HCT116 (cell line): Measurements from ENCODE around the gene TMEM40.

Experiments used
- CEBPB ChIP-seq: IDR thresholded peaks from 2 replicates; pipeline ENCODE4 v1.6.1; 2012; ENCODE audit warnings: low read depth
- EGR1 ChIP-seq: IDR thresholded peaks from 2 replicates; pipeline ENCODE4 v1.6.1; 2012; ENCODE audit warnings: low read depth
- SIN3A ChIP-seq: IDR thresholded peaks from 2 replicates; pipeline ENCODE4 v1.6.1; 2012; ENCODE audit warnings: low read depth
- YY1 ChIP-seq: IDR thresholded peaks from 2 replicates; pipeline ENCODE4 v1.6.1; 2011; ENCODE audit warnings: low read length, low read depth, moderate library complexity, mild to moderate bottlenecking; ENCODE audit not compliant: insufficient replicate concordance; ENCODE audit errors: extremely low read depth
- TF ChIP-seq, protein P1 (sequence below), 3 experiments: fragments of 200-600 bp in 1 of 3; sonication (generic) in 1 of 3; IDR thresholded peaks in 2 of 3; conservative IDR thresholded peaks in 1 of 3; 2 replicates each; pipeline ENCODE4 v1.5.1; 2012 to 2017; ENCODE audit warnings: low read depth in 2 of 3, low read length in 2 of 3, antibody characterized with exemption in 1 of 3, borderline replicate concordance in 1 of 3, control low read depth in 1 of 3, mild to moderate bottlenecking in 1 of 3, mixed read lengths in 1 of 3, mixed run types in 1 of 3, moderate library complexity in 1 of 3; ENCODE audit not compliant: insufficient read depth in 1 of 3
- TF ChIP-seq, protein P2 (sequence below): IDR thresholded peaks from 2 replicates; pipeline ENCODE4 v1.6.1; 2012; ENCODE audit warnings: low read depth
- TF ChIP-seq, protein P3 (sequence below): IDR thresholded peaks from 2 replicates; pipeline ENCODE4 v1.6.1; 2012

DNA sequence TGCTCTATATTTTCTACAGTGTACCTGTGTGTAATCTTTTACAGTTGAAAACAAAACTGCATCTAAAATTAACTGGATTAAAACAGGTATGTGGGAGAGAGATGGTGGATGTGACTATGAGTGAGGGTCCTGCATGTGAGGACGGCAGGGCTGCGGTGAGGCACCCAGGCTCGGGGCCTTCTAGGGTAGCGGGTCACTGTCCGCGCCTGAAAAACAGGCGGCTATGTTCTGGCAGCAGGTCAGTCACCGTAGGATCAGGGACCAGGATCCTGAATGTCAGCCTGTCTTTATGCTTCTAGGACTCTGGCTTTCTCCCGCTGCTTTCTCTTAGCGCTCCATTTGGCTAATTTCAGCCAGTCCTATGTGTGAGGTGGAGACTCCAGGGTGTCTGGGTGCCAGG, 12.6 kb downstream of the TMEM40 start:
- TF ChIP-seq YY1 (no peak), EGR1 (no peak), SIN3A (no peak), CEBPB (no peak)
- TF ChIP-seq, protein P1, sequence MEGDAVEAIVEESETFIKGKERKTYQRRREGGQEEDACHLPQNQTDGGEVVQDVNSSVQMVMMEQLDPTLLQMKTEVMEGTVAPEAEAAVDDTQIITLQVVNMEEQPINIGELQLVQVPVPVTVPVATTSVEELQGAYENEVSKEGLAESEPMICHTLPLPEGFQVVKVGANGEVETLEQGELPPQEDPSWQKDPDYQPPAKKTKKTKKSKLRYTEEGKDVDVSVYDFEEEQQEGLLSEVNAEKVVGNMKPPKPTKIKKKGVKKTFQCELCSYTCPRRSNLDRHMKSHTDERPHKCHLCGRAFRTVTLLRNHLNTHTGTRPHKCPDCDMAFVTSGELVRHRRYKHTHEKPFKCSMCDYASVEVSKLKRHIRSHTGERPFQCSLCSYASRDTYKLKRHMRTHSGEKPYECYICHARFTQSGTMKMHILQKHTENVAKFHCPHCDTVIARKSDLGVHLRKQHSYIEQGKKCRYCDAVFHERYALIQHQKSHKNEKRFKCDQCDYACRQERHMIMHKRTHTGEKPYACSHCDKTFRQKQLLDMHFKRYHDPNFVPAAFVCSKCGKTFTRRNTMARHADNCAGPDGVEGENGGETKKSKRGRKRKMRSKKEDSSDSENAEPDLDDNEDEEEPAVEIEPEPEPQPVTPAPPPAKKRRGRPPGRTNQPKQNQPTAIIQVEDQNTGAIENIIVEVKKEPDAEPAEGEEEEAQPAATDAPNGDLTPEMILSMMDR (IDR thresholded peaks at IDR 0.05 in 2 of 3, conservative IDR thresholded peaks at IDR 0.05 in 1 of 3; ENCODE audit: borderline replicate concordance in 1 of 3, insufficient read depth in 1 of 3, low read depth in 2 of 3, low read length in 2 of 3) = no peak
- TF ChIP-seq, protein P2, sequence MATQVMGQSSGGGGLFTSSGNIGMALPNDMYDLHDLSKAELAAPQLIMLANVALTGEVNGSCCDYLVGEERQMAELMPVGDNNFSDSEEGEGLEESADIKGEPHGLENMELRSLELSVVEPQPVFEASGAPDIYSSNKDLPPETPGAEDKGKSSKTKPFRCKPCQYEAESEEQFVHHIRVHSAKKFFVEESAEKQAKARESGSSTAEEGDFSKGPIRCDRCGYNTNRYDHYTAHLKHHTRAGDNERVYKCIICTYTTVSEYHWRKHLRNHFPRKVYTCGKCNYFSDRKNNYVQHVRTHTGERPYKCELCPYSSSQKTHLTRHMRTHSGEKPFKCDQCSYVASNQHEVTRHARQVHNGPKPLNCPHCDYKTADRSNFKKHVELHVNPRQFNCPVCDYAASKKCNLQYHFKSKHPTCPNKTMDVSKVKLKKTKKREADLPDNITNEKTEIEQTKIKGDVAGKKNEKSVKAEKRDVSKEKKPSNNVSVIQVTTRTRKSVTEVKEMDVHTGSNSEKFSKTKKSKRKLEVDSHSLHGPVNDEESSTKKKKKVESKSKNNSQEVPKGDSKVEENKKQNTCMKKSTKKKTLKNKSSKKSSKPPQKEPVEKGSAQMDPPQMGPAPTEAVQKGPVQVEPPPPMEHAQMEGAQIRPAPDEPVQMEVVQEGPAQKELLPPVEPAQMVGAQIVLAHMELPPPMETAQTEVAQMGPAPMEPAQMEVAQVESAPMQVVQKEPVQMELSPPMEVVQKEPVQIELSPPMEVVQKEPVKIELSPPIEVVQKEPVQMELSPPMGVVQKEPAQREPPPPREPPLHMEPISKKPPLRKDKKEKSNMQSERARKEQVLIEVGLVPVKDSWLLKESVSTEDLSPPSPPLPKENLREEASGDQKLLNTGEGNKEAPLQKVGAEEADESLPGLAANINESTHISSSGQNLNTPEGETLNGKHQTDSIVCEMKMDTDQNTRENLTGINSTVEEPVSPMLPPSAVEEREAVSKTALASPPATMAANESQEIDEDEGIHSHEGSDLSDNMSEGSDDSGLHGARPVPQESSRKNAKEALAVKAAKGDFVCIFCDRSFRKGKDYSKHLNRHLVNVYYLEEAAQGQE = no peak
- TF ChIP-seq, protein P3, sequence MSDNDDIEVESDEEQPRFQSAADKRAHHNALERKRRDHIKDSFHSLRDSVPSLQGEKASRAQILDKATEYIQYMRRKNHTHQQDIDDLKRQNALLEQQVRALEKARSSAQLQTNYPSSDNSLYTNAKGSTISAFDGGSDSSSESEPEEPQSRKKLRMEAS = no peak
